ENCODE data around the gene TMEM239.

Gene TMEM239

DNA sequence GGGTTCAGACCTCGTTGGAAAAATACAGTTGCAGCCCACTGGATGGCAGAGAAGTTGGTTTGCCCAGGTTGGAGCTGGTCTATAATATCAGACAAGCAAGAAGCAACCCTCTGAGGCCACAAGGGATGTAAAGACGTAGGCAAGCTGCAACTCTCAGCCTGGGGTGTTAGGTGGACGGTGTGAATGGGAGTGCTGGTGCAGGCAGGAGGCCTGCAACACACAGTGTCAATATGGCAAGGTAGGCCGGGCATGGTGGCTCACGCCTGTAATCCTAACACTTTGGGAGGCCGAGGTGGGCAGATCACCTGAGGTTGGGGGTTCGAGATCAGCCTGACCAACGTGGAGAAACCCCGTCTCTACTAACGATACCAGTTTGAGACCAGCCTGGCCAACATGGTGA lies 34.9 kb downstream of the TMEM239 start:
- DNase-seq, result no peak

DNA sequence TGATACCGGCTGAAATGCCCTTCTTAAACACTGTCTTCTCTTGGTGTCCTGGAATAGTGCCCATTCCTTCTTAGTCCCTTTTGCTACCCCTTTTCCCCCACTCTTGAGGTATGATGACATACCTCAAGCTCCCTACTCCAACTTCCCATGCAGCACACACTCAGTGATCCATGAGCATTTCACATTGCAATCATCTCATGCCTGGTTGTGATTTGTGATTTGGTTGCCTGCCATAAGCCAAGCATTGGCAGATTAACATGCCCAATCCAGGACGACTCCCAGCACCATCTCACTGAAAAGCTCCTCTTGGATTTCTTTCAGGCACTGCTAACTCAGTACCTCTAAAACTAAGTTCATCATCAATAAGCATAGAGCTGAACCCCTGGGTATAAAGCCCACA lies 42.4 kb downstream of the TMEM239 start:
- DNase-seq, result no peak

DNA sequence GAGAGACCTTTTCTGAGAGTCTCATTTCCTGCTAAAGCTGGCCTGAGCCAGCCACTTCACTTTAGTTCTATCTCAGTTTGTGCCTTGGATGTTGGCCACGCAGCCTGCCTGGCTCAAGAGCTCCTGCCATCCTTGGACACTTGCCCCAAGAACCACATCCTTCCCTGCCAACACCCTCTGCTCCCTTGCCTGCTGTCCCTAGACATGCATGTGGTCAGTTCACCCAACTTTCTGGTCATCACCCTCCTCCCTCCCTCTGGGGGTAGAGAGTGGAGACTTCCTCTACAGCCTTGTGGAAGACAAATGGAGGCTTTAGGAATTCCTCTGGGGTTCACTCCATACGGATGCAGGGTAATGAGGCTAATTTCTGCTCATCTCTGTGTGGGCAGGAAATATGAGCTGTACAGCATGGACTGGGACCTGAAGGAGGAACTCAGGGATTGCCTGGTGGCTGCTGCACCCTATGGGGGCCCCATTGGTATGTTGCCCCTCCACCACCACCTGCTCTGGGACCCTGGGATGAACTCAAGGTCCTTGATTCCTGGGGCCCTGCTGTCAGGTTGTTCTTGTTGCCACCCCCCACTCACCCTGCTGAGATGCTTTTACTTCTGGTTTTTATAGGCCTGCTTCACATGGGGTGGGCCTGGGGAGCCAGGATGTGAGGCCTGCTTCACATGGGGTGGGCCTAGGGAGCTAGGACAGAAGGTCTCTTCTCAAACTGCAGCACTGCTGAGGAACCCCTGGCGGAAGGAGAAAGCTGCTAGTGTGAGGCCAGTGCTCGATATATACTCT lies 43.4 kb downstream of the TMEM239 start:
- no peak for DNase-seq

DNA sequence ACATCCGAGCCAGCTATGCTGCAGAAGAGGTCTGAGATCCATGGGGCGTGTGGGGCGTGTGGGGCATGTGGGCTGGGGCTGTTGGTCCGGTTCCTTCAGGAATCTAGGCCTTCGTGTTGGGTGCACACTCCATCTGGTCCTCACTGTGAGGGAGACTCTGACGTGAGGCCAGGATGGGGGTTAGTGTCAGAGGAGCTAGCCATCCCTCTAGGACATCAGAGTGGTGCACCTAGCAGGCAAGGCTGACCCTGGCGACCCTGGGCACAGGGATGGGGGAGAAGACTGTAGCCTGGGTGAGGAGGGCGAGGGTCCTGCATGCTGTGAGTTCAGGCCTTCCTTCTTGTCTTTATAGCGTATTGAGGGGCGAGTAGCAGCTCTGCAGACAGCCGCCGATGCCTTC lies 48.5 kb downstream of the TMEM239 start:
- DNase-seq, result no peak

DNA sequence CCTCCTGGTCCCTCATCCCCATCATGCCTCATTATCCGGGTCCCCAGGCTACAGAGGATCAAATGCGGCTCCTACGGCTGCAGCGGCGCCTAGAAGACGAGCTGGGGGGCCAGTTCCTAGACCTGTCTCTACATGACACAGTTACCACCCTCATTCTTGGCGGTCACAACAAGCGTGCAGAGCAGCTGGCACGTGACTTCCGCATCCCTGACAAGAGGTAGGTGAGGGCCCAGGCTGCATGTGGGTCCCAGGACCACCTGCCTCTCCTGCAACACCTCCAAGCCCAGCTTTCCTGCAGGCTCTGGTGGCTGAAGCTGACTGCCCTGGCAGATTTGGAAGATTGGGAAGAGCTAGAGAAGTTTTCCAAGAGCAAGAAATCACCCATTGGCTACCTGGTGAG lies 48.9 kb downstream of the TMEM239 start:
- DNase-seq, result no peak

DNA sequence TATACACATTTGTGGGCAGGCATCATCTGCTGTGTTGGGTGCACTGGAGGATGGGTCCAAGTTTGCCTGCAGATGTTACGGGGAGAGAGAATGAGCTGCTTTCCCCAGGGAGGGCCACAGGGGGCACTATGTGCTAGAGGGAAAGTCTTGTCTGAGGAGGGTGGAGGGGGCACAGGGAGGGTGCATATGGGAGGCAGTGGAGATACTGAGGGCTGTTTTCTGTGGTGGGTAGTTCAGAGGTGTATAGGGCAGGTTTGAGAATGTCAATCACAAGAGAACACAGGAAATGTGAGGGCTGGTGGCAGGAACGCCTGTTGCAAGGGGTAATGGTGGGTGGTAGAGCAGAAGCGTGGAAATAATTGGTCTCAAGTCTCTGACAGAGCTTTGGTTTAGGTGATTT lies 49.5 kb downstream of the TMEM239 start:
- no peak for DNase-seq

DNA sequence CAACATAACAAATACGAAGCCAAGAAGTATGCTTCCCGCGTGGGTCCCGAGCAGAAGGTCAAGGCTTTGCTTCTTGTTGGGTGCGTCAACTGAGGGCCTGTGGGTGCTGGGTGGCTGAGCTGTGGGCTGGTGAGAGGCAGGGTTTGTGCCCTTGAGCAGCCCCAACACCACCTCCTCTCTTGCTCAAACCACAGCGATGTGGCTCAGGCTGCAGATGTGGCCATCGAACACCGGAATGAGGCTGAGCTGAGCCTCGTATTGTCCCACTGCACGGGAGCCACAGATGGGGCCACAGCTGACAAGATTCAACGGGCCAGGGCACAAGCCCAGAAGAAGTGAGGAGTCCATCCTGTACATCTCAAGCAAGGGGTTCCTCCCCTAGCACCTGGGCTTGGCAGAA lies 50.1 kb downstream of the TMEM239 start:
- DNase-seq, result no peak

DNA sequence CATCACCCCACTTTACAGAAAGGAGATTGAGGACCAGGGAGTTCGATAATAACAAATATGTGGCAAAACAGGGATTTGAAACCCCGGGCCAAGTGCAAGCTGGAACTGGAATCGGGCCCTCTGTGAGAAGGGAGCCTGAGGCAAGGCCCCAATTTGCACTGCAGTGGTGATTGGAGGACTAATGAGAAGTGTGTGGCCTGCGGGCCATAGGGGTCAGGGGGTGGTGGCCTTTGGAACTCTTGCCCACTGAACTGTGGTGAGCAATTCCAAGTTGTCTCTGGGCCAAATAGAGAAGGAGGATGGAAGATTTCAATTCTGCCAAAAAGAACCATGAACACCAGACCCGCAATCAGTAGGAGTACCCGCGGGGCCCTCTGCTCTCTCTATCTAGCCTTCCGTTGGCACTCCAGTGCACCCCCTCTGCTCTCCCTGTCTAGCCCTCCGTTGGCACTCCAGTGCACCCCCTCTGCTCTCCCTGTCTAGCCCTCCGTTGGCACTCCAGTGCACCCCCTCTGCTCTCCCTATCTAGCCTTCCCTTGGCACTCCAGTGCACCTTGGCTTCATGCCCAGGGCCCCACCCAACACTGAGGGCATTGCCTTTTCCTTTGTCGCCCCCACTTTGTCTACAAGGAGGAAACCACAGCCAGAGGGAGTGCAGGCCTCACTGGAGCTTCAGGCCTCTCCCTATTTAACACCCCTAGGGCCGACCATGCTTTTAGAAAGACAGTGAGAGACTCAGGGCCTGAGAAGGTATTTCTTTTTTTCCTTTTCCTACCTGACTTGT lies 51.1 kb downstream of the TMEM239 start:
- DNase-seq, result no peak
